ENCODE measurements around the gene GRM6.

DNA sequence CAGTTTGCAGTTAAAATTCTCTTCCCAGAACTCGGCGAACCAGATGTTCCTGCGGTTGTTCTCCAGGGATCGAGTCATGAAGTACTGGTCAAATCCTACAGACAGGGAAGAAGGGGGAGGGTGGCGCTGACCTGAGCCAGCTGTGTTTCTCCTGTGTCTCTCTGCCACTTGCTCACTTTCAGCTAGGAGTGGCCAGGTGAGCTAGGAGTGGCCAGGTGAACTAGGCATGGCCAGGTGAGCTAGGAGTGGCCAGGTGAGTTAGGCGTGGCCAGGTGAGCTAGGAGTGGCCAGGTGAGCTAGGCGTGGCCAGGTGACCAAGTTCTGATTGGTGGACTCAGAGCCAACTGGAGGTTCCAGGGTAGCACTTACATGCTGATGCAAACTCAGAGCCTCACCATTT lies 5.8 kb downstream of the GRM6 start:
- TF ChIP-seq, protein P1, sequence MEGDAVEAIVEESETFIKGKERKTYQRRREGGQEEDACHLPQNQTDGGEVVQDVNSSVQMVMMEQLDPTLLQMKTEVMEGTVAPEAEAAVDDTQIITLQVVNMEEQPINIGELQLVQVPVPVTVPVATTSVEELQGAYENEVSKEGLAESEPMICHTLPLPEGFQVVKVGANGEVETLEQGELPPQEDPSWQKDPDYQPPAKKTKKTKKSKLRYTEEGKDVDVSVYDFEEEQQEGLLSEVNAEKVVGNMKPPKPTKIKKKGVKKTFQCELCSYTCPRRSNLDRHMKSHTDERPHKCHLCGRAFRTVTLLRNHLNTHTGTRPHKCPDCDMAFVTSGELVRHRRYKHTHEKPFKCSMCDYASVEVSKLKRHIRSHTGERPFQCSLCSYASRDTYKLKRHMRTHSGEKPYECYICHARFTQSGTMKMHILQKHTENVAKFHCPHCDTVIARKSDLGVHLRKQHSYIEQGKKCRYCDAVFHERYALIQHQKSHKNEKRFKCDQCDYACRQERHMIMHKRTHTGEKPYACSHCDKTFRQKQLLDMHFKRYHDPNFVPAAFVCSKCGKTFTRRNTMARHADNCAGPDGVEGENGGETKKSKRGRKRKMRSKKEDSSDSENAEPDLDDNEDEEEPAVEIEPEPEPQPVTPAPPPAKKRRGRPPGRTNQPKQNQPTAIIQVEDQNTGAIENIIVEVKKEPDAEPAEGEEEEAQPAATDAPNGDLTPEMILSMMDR (IDR thresholded peaks at IDR 0.05; ENCODE audit: low read depth, low read length), result no peak
- no peak for TF ChIP-seq EZH2phosphoT487 (IDR thresholded peaks at IDR 0.05; ENCODE audit: low read depth)
